ENCODE results near the gene HYKK. TPM values are rescaled to one million over a fixed set of nuclear protein-coding genes. Genes with fewer than 3 reads are reported as not detected.
A peak's percentile ranks its signal among the peaks of the same experiment; 100 is the strongest.

The HYKK gene
- total and polyA plus RNA-seq, 10 of the 15 experiments (the other 5 are each of a cell fraction or from before 2014, with no cell fraction given), result 0.15 to 0.98 (median 0.49) TPM

DNA sequence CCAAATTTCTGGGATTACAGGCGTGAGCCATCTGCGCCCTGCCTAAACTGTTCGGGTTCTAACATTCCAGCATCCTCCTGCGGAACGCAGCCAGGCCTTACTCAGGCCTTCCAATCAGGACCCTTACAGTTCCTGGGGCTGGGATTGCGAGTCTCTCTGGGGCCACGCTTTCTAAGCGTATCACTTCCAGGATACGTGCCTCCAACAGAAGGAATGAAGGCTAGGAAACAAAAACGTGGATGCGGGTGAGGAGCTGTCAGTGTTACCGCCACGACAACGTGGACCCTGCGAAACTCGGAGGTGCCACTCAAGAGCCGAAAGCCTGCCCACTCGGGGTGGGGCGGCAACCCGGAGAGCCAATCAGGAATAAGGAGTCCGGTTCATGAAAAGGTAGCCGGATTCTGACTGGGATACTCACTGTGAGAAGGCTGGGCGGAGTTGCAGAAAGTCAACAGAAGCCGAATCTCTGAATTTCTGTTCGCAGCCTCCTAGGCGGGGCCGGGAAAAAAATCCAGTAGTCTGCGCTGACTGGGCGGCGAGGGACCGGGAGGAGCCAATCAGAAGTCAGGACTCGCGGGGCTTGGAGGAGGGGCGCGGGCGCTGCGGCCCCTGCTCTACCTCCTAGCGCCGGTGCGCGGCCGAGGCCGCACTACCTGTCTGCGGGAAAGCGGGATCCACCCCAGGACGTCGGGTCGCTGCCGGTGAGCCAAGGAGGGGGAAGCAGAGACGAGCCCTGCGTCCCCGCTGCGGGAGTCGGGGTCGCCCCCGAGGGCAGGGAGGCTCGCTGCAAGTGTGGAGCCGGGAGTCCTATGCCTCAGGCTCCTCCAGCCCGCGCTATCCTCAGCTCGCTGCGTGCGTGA is at the start of gene HYKK (continued):
- TF ChIP-seq, protein P1, sequence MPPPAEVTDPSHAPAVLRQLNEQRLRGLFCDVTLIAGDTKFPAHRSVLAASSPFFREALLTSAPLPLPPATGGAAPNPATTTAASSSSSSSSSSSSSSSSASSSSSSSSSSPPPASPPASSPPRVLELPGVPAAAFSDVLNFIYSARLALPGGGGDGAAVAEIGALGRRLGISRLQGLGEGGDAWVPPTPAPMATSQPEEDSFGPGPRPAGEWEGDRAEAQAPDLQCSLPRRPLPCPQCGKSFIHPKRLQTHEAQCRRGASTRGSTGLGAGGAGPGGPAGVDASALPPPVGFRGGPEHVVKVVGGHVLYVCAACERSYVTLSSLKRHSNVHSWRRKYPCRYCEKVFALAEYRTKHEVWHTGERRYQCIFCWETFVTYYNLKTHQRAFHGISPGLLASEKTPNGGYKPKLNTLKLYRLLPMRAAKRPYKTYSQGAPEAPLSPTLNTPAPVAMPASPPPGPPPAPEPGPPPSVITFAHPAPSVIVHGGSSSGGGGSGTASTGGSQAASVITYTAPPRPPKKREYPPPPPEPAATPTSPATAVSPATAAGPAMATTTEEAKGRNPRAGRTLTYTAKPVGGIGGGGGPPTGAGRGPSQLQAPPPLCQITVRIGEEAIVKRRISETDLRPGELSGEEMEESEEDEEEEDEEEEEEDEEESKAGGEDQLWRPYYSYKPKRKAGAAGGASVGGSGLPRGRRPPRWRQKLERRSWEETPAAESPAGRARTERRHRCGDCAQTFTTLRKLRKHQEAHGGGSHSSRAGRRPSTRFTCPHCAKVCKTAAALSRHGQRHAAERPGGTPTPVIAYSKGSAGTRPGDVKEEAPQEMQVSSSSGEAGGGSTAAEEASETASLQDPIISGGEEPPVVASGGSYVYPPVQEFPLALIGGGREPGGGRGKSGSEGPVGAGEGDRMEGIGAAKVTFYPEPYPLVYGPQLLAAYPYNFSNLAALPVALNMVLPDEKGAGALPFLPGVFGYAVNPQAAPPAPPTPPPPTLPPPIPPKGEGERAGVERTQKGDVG (CRISPR knock-in tag; IDR thresholded peaks at IDR 0.05), result no peak
- TF ChIP-seq POU2F2 (IDR thresholded peaks at IDR 0.05; ENCODE audit: borderline replicate concordance, low read depth, low read length) (no peak), YY1 (IDR thresholded peaks at IDR 0.05; ENCODE audit: low read depth, low read length) (no peak), EP300 (IDR thresholded peaks at IDR 0.05; ENCODE audit: borderline replicate concordance in 1 of 2, control insufficient read depth in 1 of 2, low read depth in 2 of 2, low read length in 2 of 2) (no peak), RFX5 (IDR thresholded peaks at IDR 0.05; ENCODE audit: low read depth, low read length) (peak; percentile 39; the same call in 1 of the 2 replicates), WRNIP1 (IDR thresholded peaks at IDR 0.05; ENCODE audit: borderline replicate concordance, low read depth, low read length) (no peak), CBX3 (IDR thresholded peaks at IDR 0.05; ENCODE audit: borderline replicate concordance, low read depth) (no peak), TBL1XR1 (IDR thresholded peaks at IDR 0.05; ENCODE audit: low read depth, low read length) (no peak), RB1 (IDR thresholded peaks at IDR 0.05; ENCODE audit: borderline replicate concordance) (no peak; the same call in 1 of the 2 replicates), POLR2A (IDR thresholded peaks at IDR 0.05; ENCODE audit: low read depth, low read length) (peak; percentile 39; the same call in 1 of the 2 replicates), CHD1 (IDR thresholded peaks at IDR 0.05; ENCODE audit: low read depth, low read length) (no peak), STAT1 (conservative IDR thresholded peaks at IDR 0.05) (no peak), SREBF1 (IDR thresholded peaks at IDR 0.05; ENCODE audit: low read length) (no peak), ZZZ3 (IDR thresholded peaks at IDR 0.05; ENCODE audit: control insufficient read depth, insufficient read length, low read depth) (no peak), YBX1 (IDR thresholded peaks at IDR 0.05) (no peak), BACH1 (IDR thresholded peaks at IDR 0.05; ENCODE audit: borderline replicate concordance) (no peak), IKZF2 (IDR thresholded peaks at IDR 0.05) (no peak), RAD51 (IDR thresholded peaks at IDR 0.05) (no peak), SIX5 (IDR thresholded peaks at IDR 0.05; ENCODE audit: low read depth, low read length, severe bottlenecking) (no peak), CHD4 (IDR thresholded peaks at IDR 0.05) (no peak)
- TF ChIP-seq, protein P2, sequence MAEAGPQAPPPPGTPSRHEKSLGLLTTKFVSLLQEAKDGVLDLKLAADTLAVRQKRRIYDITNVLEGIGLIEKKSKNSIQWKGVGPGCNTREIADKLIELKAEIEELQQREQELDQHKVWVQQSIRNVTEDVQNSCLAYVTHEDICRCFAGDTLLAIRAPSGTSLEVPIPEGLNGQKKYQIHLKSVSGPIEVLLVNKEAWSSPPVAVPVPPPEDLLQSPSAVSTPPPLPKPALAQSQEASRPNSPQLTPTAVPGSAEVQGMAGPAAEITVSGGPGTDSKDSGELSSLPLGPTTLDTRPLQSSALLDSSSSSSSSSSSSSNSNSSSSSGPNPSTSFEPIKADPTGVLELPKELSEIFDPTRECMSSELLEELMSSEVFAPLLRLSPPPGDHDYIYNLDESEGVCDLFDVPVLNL (IDR thresholded peaks at IDR 0.05; ENCODE audit: low read depth, low read length), result no peak
- TF ChIP-seq, protein P3, sequence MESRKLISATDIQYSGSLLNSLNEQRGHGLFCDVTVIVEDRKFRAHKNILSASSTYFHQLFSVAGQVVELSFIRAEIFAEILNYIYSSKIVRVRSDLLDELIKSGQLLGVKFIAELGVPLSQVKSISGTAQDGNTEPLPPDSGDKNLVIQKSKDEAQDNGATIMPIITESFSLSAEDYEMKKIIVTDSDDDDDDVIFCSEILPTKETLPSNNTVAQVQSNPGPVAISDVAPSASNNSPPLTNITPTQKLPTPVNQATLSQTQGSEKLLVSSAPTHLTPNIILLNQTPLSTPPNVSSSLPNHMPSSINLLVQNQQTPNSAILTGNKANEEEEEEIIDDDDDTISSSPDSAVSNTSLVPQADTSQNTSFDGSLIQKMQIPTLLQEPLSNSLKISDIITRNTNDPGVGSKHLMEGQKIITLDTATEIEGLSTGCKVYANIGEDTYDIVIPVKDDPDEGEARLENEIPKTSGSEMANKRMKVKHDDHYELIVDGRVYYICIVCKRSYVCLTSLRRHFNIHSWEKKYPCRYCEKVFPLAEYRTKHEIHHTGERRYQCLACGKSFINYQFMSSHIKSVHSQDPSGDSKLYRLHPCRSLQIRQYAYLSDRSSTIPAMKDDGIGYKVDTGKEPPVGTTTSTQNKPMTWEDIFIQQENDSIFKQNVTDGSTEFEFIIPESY (IDR thresholded peaks at IDR 0.05), result no peak
- TF ChIP-seq, protein P4, sequence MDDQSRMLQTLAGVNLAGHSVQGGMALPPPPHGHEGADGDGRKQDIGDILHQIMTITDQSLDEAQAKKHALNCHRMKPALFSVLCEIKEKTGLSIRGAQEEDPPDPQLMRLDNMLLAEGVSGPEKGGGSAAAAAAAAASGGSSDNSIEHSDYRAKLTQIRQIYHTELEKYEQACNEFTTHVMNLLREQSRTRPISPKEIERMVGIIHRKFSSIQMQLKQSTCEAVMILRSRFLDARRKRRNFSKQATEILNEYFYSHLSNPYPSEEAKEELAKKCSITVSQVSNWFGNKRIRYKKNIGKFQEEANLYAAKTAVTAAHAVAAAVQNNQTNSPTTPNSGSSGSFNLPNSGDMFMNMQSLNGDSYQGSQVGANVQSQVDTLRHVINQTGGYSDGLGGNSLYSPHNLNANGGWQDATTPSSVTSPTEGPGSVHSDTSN (IDR thresholded peaks at IDR 0.05; ENCODE audit: insufficient replicate concordance, low read depth, low read length), result peak; percentile 93

Measured in GM12878 (cell line).